ENCODE data around the gene CHN2.
"Not testable (repeated sequence)": the region's sequence is repeated elsewhere in the genome, so short reads cannot be mapped to it uniquely, and the experiment has no call there.

CHN2 gene

GRCh38 chr7:29189743-29190201 lies 4.8 kb upstream of the CHN2 start:
- no peak for DNase-seq (ENCODE audit: low read depth)

GRCh38 chr7:29190349-29191045 lies 4.1 kb upstream of the CHN2 start:
- no peak for DNase-seq (ENCODE audit: low read depth)

GRCh38 chr7:29192323-29192722 lies 2.3 kb upstream of the CHN2 start:
- no peak for DNase-seq (ENCODE audit: low read depth)

GRCh38 chr7:29192811-29193210 lies 1.8 kb upstream of the CHN2 start:
- DNase-seq (ENCODE audit: low read depth): no peak

GRCh38 chr7:29193316-29194205 lies 1.0 kb upstream of the CHN2 start:
- DNase-seq (ENCODE audit: low read depth): no peak

- DNase-seq (ENCODE audit: low read depth): no peak
Measured at GRCh38 chr7:29194206-29194593, 375 bp upstream of the CHN2 start.

GRCh38 chr7:29196191-29196590 lies 1.6 kb downstream of the CHN2 start:
- DNase-seq (ENCODE audit: low read depth): no peak

- DNase-seq (ENCODE audit: low read depth): no peak
Measured at GRCh38 chr7:29196971-29197595, 2.5 kb downstream of the CHN2 start.

GRCh38 chr7:29197916-29198315 lies 3.3 kb downstream of the CHN2 start:
- DNase-seq (ENCODE audit: low read depth): no peak

- DNase-seq (ENCODE audit: low read depth): no peak
Measured at GRCh38 chr7:29199776-29200175, 5.2 kb downstream of the CHN2 start.

GRCh38 chr7:29202651-29203069 lies 8.1 kb downstream of the CHN2 start:
- no peak for DNase-seq (ENCODE audit: low read depth)

- DNase-seq (ENCODE audit: low read depth): no peak
Measured at GRCh38 chr7:29204491-29205272, 10.1 kb downstream of the CHN2 start.

- DNase-seq (ENCODE audit: low read depth): no peak
Measured at GRCh38 chr7:29207162-29207801, 12.7 kb downstream of the CHN2 start.

- DNase-seq (ENCODE audit: low read depth): no peak
Measured at GRCh38 chr7:29208410-29209250, 14.1 kb downstream of the CHN2 start.

GRCh38 chr7:29209745-29210144 lies 15.2 kb downstream of the CHN2 start:
- no peak for DNase-seq (ENCODE audit: low read depth)

- not testable (repeated sequence) for DNase-seq (ENCODE audit: low read depth)
Measured at GRCh38 chr7:29212736-29213135, 18.2 kb downstream of the CHN2 start.

GRCh38 chr7:29214056-29214455 lies 19.5 kb downstream of the CHN2 start:
- no peak for DNase-seq (ENCODE audit: low read depth)

- no peak for DNase-seq (ENCODE audit: low read depth)
Measured at GRCh38 chr7:29214816-29215215, 20.2 kb downstream of the CHN2 start.

- no peak for DNase-seq (ENCODE audit: low read depth)
Measured at GRCh38 chr7:29216128-29216527, 21.6 kb downstream of the CHN2 start.

GRCh38 chr7:29217113-29217512 lies 22.5 kb downstream of the CHN2 start:
- DNase-seq (ENCODE audit: low read depth): no peak

- DNase-seq (ENCODE audit: low read depth): no peak
Measured at GRCh38 chr7:29224726-29225125, 30.2 kb downstream of the CHN2 start.
